NCI-H128 (cell line): ENCODE measurements around the gene PKD2.
"Not testable (repeated sequence)": the region's sequence is repeated elsewhere in the genome, so short reads cannot be mapped to it uniquely, and the experiment has no call there.

Experiments used
- DNase-seq: peaks from one replicate; lab custom pipeline; 2025; ENCODE audit not compliant: unreplicated experiment; lab: John Stamatoyannopoulos, UW

The PKD2 gene

DNA sequence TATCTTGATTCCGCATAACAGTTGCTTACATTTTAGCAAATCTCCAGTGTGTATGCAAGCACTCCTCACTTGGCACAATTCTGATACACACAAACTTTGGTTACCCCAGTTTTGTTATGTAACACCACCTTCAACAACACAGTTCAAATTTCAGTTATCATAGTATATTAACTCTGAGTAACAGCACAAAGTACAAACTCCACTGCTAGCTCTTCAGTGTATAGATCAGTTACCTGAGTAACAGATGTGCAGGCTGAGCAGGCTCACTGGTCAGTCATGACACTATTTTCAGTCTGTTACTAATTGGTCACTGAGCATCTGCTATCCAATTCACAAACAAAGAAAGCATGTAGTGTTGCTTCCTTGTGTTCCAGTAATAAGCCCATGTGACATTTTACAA is 55.4 kb downstream of the PKD2 start:
- no peak for DNase-seq

DNA sequence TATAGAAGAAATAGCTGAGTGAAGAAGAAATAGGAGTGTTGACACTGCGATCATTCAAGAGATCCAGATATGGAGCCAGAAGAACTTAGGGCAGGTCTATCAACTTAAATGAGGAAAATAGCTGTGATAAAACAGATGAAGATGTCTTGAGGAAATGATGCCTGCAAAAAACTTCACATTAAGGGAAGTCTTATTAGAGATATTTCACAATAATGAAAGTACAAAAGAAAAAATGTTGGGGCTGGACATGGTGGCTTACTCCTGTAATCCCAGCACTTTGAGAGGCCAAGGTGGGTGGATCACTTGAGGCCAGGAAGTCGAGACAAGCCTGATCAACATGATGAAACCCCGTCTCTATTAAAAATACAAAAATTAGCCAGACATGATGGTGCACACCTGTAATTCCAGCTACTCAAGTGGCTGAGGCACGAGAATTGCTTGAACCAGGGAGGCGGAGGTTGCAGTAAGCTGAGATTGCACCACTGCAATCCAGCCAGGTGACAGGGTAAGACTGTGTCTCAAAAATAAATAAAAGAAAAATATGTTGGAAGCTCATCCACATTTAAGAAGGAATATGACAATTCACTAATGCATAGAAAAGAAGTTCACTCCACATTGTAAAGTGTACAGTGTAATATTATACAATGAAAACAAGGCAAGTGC is 56.3 kb downstream of the PKD2 start:
- no peak for DNase-seq

DNA sequence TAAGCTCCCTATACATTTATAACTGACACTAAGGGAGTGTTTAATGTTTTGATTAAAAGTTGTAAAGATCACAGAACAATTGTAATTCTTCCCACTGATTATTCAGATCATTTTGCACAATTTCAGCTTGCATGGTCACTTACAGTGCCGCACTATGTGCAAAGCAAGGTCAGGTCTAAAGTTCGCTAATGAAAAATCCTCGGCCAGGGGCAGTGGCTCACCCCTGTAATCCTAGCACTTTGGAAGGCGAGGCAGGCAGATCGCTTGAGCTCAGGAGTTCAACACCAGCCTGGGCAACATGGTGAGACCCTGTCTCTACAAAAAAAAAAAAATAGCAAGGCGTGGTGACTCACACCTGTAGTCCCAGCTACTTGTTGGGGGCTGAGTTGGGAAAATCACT is 57.0 kb downstream of the PKD2 start:
- no peak for DNase-seq

DNA sequence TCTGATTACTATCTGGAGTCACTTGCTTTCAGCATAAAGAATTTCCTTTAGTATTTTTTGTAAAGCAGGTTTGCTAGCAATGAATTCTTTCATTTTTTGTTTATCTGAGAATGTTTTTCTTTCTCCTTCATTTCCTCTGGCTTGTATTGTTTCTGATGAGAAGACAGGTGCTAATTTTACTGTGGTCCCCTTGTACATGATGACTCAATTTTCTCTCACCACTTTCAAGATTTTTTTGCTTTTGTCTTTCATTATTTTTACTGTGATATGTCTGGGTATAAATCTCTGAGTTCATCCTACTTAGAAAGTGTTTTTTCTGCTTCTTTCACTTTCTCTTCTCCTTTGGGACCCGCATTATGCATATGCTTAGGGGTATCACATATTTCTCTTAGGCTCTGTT is 62.6 kb downstream of the PKD2 start:
- DNase-seq, result no peak

DNA sequence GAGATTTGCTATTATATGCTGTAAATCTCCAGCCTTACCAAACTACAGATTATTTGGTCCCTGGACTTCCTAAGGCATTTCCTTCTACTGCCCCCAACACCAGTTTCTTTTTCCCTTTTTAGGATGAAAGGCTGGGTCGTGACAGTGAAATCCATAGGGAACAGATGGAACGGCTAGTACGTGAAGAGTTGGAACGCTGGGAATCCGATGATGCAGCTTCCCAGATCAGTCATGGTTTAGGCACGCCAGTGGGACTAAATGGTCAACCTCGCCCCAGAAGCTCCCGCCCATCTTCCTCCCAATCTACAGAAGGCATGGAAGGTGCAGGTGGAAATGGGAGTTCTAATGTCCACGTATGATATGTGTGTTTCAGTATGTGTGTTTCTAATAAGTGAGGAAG is 67.9 kb downstream of the PKD2 start:
- no peak for DNase-seq

DNA sequence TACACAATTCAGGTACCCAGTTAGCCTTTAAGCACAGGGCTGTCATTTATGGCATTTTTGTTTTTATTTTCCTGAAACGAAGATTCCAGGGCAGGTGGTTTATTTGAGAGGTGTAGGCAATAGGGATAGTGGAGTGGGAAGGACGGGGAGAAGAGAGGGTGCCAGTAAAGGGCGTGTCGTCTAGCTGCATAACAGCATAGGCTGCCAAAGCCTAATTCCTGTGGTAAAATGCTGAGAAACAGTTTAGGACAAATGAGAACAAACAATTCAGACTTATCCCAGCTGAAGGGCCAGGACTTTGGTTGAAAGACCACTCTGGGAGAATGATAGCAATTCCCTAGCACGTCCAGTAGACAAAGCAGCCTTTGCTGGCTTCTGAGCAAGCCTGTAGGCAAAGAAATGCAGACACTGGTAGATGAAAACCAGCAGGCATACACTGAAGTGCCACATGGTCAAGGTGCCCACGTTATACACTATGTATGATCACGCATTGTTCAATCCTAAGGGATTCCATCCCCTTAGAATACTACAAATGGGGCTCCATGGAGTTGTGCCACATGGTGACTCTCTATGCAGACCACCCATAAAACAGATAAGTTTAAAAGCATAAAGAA is 70.6 kb downstream of the PKD2 start:
- no peak for DNase-seq

DNA sequence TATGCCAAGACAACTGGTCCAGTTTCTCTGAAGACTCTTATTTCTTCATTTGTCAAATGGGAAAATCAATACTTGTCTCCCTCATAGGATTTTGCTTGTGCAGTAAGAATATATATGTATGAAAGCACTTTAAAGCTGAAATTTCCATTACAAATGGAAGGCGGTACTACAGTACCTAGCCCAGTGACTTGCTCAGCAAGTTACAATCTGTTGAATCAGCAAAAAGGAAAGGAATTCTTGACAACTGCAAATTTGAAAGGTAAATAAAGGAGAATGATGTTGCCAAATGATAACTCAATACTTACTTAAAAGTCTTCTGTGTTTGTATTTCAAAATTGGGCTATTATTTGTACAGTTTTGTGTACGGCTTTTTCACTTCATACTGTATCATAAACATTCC is 71.1 kb downstream of the PKD2 start:
- no peak for DNase-seq

DNA sequence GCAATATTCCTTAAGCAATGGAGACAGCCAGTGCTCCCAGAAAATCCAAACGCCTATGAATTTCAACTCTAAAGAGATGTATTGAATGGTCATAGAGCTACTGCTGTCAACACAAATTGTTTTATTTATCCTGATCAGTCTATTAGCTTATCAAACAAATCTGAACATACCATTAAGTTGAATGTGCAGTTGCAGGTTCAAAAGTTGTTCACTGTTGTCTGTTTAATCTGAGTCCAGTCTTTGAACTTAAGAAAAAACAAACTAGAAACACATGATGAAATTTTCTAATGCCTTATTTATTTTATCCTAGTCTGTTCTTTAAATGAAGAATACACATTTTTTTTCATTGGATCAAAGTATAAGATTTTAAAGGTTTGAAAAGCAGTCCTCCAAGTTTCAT is 73.2 kb downstream of the PKD2 start:
- no peak for DNase-seq

DNA sequence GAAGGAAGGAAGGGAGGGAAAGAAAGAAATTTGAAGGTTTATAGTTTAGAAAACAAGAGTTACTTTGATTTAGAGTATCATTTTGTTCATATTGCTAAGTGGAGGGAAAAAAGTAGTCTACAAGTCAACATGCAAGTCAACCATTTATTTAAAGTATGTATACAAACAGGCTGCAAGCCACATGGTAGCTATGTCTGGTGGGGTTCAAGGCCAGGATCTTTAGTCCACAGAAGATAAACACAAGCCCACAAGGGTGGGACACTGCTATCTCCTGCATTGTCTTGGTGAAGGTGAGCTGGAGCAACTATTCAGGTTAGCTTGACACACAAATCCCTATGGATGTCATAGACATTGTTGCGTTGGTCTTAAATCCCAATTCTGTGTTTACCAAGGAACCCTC is 79.6 kb downstream of the PKD2 start:
- DNase-seq, result no peak

DNA sequence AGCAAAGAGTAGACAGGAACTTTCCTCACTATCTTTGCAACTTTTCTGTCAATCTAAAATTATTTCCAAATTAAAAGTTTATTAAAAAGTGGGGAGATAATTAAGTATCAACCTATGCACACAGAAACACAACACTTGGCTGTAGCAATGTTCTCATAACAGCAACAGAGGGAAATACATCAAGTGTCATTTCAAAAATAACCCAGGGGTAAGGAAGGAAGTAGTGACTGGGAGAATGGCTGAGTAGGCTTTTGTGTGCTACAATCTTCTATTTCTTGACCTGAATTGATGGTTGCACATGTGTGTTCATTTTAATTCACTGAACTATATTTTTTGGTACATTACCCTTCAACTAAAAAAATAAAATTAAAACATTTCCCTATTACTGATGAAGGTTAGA is 83.5 kb downstream of the PKD2 start:
- no peak for DNase-seq

DNA sequence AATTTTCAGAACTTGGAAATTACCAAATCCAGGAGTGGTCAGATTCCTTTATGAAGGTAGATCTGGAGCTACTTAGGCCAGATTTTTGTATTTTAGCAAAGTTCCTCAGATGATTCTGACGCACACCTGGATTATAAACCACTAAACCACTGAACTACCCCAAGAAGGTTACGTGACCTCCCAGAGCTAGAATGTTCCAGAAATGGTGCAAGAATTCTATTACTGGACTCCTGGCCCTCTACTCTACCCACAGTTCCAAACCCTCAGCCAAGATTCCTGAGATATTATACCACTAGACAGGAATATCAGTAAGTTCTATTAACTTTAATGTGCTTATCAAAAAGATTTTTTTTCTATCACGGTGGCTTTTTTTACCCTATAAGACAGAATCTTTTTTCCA is 83.9 kb downstream of the PKD2 start:
- no peak for DNase-seq

DNA sequence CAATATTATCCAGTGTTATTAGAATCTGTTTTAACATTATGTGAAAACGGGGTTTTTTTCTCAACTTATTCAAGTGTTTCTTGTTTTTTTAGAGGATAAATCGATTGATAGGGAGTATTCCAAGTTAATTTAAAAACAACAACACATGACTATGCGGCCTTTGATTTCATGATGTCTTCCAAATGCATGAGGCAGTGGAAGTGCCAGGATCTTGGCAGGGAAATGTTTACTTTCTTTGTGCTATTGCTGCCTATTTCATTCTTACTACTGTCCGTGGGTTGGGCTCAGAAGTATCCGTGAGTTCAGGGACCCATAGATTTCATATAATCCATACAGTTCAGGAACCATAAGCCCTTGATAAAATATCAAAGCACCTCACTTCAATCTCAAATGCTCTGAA is 86.4 kb downstream of the PKD2 start:
- no peak for DNase-seq

DNA sequence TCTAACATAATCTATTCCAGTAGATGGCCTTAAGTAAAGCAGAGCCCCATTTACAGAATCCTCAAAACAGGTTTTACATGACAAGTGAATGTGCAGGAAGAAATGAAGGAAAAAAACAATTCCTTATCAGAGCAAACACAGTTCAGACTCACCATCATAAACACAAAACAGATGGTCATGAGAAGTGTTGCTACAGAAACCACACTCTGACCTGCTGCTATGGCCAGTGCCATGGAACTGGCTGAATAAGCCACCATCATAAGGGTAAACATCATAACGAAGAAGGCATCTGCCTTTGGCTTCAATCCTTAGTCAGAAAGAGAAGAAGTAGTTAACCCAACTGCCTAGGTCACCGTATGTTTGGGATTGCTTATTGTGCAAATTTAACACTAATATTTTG is 89.9 kb downstream of the PKD2 start:
- DNase-seq, result no peak

DNA sequence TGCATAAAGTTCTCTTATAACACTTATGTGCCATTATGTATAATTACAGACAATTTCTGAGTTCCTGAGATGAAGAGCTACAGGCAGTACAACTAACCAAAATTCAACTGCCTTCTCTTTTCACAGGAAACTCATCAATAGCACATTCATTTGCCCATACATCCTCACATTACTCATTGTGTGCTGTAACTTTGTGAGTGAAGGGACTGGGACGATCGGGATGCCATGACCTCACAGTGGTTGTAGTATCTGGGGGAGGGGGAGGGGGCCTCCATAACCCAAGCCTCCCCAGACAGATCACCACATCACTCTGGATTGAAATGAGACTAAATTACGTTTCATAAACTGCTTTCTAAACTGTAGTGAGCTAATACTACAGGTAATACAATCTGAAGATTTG is 90.3 kb downstream of the PKD2 start:
- DNase-seq, result no peak

DNA sequence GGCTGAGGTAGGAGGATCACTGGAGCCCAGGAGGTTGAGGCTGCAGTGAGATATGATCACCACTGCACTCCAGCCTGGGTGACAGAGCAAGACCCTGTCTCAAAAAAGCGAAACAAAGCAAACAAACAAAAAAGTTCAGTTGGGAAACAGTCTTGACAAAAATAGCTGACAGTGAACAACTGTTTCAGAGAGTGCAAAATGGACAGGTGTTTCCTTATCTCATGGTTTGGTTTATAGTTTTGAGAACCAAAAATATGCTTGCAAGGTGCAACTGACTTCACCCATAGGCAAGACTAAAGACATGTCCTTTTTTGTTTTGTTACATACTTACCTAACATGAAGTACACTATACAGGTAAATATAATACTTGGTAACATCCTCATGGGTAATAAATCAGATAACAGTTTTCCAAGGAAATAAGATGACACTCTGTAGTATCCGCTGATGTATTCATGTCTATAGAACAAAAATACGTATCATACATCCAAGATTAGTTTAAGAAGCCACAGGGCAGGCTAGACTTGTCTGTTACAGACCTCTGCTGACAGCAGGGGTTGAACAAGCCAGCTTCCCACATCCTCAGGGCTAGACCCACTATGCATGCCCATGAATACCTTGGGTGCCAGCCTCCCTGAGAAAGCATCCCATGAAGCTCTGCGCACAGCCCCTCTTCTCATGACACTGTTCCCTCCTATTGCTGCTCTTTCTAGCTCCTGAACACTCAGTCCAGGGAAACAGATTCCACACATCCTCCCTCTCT is 91.7 kb downstream of the PKD2 start:
- no peak for DNase-seq

DNA sequence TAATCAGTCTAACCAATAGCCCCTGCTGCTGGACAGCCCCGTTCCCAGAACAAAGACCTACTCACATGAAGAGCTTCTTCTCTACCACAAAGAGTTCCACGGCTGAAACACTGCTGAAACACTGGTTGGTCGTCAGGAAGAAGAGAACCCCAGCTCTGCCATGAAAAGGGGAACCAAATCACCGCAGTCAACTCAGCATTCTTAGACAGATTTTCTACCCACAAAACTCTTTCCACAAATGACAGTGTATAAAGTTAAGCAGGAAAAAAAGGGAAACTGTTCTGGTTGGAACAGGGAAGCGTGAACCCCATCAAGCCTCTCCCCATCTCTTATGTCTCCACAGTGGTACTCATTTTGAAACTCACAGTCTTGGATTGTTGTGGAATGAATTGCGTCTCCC is 93.7 kb downstream of the PKD2 start:
- no peak for DNase-seq

DNA sequence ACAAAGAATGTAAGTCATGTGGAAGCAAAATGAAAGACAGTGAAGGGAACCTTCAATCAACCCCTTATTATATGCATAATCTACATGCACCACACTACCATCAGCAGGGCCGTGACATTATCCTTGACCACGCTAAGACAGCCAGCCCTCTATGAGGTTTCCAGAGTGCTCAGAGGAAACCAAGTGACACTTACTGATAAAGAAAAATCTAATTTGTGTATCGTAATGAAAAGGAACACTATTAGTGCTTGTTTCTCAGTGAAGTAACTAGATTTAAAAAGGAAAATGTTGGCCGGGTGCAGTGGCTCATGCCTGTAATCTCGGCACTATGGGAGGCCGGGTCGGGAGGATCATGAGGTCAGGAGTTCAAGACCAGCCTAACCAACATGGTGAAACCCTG is 94.6 kb downstream of the PKD2 start:
- DNase-seq, result no peak

DNA sequence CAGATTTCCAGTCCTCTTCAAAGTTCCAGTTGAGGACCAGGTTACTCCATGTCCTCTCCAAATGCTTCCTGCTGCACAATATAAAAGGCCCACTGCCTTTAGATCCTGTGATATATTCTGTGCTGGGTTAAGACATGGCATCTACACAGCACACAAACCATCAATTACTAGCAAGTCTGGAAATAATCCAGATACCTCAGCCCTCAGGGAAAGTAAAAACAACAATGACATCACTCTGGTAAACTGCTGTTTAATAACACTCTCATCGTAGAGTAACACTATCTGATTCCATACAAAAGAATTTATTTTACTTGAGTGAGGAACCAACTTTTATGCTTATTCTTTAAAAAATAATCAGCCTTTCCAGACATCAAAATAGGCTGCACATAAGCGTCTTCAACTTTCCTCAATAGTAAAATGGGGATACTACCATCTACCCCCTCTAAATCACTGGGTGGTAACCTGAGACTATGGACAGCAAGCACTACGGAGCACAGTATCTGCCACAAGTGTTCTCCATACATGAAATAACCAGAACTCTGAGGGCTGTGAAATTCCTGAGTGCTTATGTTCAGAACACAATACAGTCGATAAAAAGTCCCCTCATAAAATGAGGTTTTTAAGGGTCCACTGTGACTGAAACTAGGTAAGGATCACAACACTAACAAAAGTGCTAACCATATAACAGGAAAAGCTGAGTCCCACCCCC is 97.6 kb downstream of the PKD2 start:
- no peak for DNase-seq

DNA sequence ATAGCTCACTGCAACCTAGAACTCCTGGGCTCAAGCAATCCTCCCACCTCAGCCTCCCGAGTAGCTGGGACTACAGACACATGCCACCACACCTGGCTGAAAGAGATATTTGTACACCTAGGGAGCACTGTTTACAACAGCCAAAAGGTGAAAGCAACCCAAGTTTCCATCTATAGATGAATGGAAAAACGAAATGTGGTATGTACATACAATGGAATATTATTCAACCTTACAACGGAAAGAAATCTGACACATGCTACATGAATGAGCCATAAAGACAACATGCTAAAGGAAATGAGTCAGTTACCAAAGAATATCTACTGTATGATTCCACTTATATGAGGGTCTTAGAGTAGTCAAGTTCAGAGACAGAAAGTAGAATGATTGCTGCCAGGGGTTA is 98.8 kb downstream of the PKD2 start:
- no peak for DNase-seq

DNA sequence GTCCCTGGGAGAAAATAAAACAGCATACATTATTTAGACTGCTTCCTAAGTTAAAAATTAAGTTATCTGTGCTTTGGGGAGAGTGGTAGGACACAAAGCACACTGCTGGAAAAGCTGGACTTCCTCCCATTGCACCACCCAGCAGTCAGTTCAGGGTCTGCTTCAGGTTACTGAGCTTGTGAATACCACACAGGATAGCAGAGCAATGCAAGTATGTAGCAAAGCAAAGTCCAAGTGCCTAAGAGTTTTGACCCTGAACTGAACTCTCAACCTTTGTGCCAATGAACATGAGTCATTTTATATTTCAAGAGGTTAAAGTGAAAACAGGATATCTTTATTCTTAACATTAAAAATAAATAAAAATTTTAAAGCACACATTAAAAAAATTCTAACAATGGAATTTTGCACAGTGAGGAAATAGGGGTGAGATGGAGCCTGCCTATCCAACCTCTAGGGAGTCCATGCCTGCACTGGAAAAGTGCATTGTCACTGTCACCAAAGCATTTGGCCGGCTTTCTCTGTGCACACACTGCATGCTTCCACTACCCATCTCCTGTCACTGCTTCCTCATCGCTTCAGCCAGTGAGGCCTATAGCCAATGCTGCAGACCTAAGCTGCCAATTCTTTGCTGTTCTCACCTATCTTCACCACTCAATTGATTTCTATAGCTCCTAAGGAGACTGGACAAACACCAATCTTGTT is 100.1 kb downstream of the PKD2 start:
- no peak for DNase-seq

DNA sequence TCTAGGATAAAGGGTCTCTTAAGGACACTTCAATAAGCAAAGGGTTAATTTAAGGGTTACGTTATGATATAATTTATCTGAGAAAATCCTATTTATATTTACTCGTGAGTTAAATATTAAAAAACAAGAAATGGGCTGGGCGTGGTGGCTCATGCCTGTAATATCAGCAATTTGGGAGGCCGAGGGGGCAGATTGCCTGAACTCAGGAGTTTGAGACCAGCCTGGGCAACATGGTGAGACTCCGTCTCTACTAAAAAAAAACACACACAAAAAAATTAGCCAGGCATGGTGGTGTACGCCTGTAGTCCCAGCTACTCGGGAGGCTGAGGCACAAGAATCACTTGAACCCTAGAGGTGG is 100.7 kb downstream of the PKD2 start:
- not testable (repeated sequence) for DNase-seq
